K562 (cell line): ENCODE results near the gene MAGEB6. TPM values are rescaled to one million over a fixed set of nuclear protein-coding genes. Genes with fewer than 3 reads are reported as not detected.

Experiments
- ATAC-seq: fragments of 200-7000 bp; cut with Tn5 transposase; 3 replicates; pipeline ENCODE4 v1.9.1; 2020; ENCODE audit warnings: moderate library complexity
- BruUV-seq: library from RNA; stranded (reverse); fragments of 400-500 nt; replicated peaks from 2 replicates; lab custom pipeline; 2021; lab: Mats Ljungman, UMichigan
- CTCF ChIA-PET: fragments of 300-600 bp; formaldehyde crosslinking; extraction: SDS; loops from one replicate; lab custom pipeline; 2021; ENCODE audit warnings: low intra/inter-chr PET ratio; lab: Yijun Ruan, JAX
- POLR2A ChIA-PET: fragments of 300-600, 350-650 bp; sonication (Branson Sonifier 250); formaldehyde crosslinking; extraction: SDS; loops from one replicate; lab custom pipeline; 2021; ENCODE audit warnings: antibody characterized with exemption, inconsistent platforms; lab: Yijun Ruan, JAX
- DNase-seq, 4 experiments: peaks; one replicate each; pipeline versions ENCODE4 v3.0.0 to v3.0.0-alpha.2; 2011 to 2018; ENCODE audit warnings: low spot score in 3 of 4, mixed read lengths in 3 of 4; ENCODE audit errors: extremely low read depth in 1 of 4
- FAIRE-seq: peaks from 2 replicates; lab custom pipeline; 2011; peaks lifted over from hg19 to GRCh38; lab: Jason Lieb, UNC
- H2AFZ ChIP-seq: 2 replicates; pipeline ENCODE4 v1.6.0; 2011; ENCODE audit warnings: low read depth, low read length, control low read depth, inconsistent platforms
- H3K27ac ChIP-seq: fragments of 200-600 bp; 3 replicates; pipeline ENCODE4 v1.8.0; 2011; ENCODE audit warnings: low read depth, mild to moderate bottlenecking, control low read depth, inconsistent platforms, low read length, moderate library complexity, mixed read lengths; ENCODE audit errors: extremely low read depth
- H3K27me3 ChIP-seq, 2 experiments: fragments of 300-600 bp in 1 of 2; 2 replicates in 1 of 2; 3 replicates in 1 of 2; pipeline versions ENCODE4 v1.6.0 to v1.8.0; 2011; ENCODE audit warnings: inconsistent platforms in 2 of 2, low read length in 2 of 2, mild to moderate bottlenecking in 1 of 2, mixed read lengths in 1 of 2, moderate library complexity in 1 of 2; ENCODE audit not compliant: control insufficient read depth in 2 of 2, insufficient read depth in 2 of 2
- H3K36me3 ChIP-seq: fragments of 300-600 bp; 3 replicates; pipeline ENCODE4 v1.8.0; 2011; ENCODE audit warnings: mild to moderate bottlenecking, low read length, inconsistent platforms; ENCODE audit not compliant: control insufficient read depth, insufficient read depth
- H3K4me1 ChIP-seq, 2 experiments: fragments of 200-600 bp in 1 of 2; replicated peaks in 1 of 2; 2 replicates in 1 of 2; 3 replicates in 1 of 2; pipeline versions ENCODE4 v1.5.1 to v1.8.0; 2011; ENCODE audit warnings: inconsistent platforms in 2 of 2, low read length in 2 of 2, mild to moderate bottlenecking in 1 of 2, mixed read lengths in 1 of 2, moderate library complexity in 1 of 2; ENCODE audit not compliant: control insufficient read depth in 2 of 2, insufficient read depth in 2 of 2
- H3K4me2 ChIP-seq: 2 replicates; pipeline ENCODE4 v1.6.1; 2011; ENCODE audit warnings: low read length, control low read depth, inconsistent platforms, mixed read lengths; ENCODE audit not compliant: insufficient read depth
- H3K4me3 ChIP-seq: fragments of 200-600 bp; sonication (generic), shearing (Covaris generic); 2 replicates; pipeline ENCODE4 v1.5.1; 2016; ENCODE audit warnings: control low read depth, inconsistent platforms
- H3K79me2 ChIP-seq: fragments of 200-600 bp; 3 replicates; pipeline ENCODE4 v1.8.0; 2011; ENCODE audit warnings: low read length, inconsistent platforms; ENCODE audit not compliant: control insufficient read depth, insufficient read depth
- H3K9ac ChIP-seq, 2 experiments: 2 replicates each; pipeline versions ENCODE4 v1.6.0 to v1.6.1; 2011; ENCODE audit warnings: low read depth in 2 of 2, low read length in 2 of 2, control low read depth in 1 of 2, inconsistent platforms in 1 of 2, mild to moderate bottlenecking in 1 of 2, mixed read lengths in 1 of 2; ENCODE audit not compliant: insufficient read depth in 1 of 2
- H3K9me1 ChIP-seq: one replicate; pipeline ENCODE4 v1.6.0; 2011; ENCODE audit warnings: inconsistent platforms, mild to moderate bottlenecking, low read length, moderate library complexity; ENCODE audit not compliant: control insufficient read depth, insufficient read depth
- H3K9me3 ChIP-seq: replicated peaks from 2 replicates; pipeline ENCODE4 v1.5.1; 2011; ENCODE audit warnings: low read depth, low read length, inconsistent platforms; ENCODE audit not compliant: control insufficient read depth, insufficient read depth
- H4K20me1 ChIP-seq: replicated peaks from 2 replicates; pipeline ENCODE4 v1.6.1; 2011; ENCODE audit warnings: low read length, inconsistent platforms, mixed read lengths; ENCODE audit not compliant: control insufficient read depth, insufficient read depth
- FOXP1 ChIP-seq: sonication (generic); formaldehyde crosslinking; IDR thresholded peaks from 2 replicates; pipeline ENCODE4 v1.8.0; 2022; ENCODE audit warnings: mild to moderate bottlenecking, missing genetic modification reagents
- NFATC3 ChIP-seq: fragments of 450-650 bp; IDR thresholded peaks from 2 replicates; pipeline ENCODE4 v1.6.1; 2017; ENCODE audit warnings: mild to moderate bottlenecking
- ZC3H4 ChIP-seq: sonication (generic); formaldehyde crosslinking; IDR thresholded peaks from 2 replicates; pipeline ENCODE4 v1.9.0; 2021; ENCODE audit warnings: missing genetic modification reagents, borderline replicate concordance
- ZNF3 ChIP-seq: fragments of 250-450 bp; sonication (Bioruptor Pico); IDR thresholded peaks from 2 replicates; pipeline ENCODE4 v1.5.0; 2021; ENCODE audit warnings: mild to moderate bottlenecking, moderate library complexity
- ZNF77 ChIP-seq: fragments of 250-450 bp; sonication (Bioruptor Pico); IDR thresholded peaks from 2 replicates; pipeline ENCODE4 v1.5.0; 2020
- WGBS: fragments of 100-300 bp; shearing (Covaris generic); methylation state at CpG from one replicate; pipeline ENCODE4 v1.1.6; 2016; ENCODE audit warnings: low coverage, mixed read lengths; ENCODE audit not compliant: insufficient coverage; ENCODE audit errors: missing lambda C conversion rate; 5-methylcytosine and 5-hydroxymethylcytosine counted together
- in situ Hi-C: fragments of 300-500 bp; cut with MboI; formaldehyde crosslinking; loops from 4 replicates; pipeline ENCODE4 v1.15.0; 2018; ENCODE audit warnings: inconsistent platforms, mixed read lengths
- intact Hi-C: fragments of 100-400 bp; cut with micrococcal nuclease; formaldehyde crosslinking; loops from 2 replicates; pipeline ENCODE4 v1.14.2; 2022
- polyA plus RNA-seq, 8 experiments: library from polyadenylated mRNA; depleted of rRNA in 4 of 8; stranded (reverse) in 5 of 8; unstranded in 3 of 8; fragments of >200 nt; fragmentation: Nextera tagmentation in 2 of 8; fragmentation: Illumina TruSeq in 1 of 8; extraction: Ambion mirVana in 2 of 8; extraction: Trizol in 1 of 8; gene quantifications; 2 replicates each; pipeline versions ENCODE4 v1.2.1 to v1.2.3, GENCODE V29; 2011 to 2014; ENCODE audit warnings: inconsistent platforms in 1 of 8, missing spikeins in 1 of 8
- total RNA-seq, 7 experiments: library from RNA; depleted of rRNA in 6 of 7; stranded (reverse); fragments of >200 nt in 6 of 7; fragmentation: Illumina TruSeq in 2 of 7; extraction: Trizol in 2 of 7; gene quantifications; 2 replicates each; pipeline versions ENCODE4 v1.2.1 to v1.2.3, GENCODE V29; 2011 to 2021; ENCODE audit warnings: low replicate concordance in 1 of 7
- TF ChIP-seq, protein P1 (sequence below): fragments of 250-450 bp; sonication (Bioruptor Pico); IDR thresholded peaks from 2 replicates; pipeline ENCODE4 v1.8.0; 2022; ENCODE audit warnings: moderate library complexity, mild to moderate bottlenecking, inconsistent platforms

Gene MAGEB6
- total and polyA plus RNA-seq, 9 of the 15 experiments (the other 6 are each of a cell fraction or from before 2014, with no cell fraction given), result 0.07 to 0.18 (median 0.11) TPM; not detected in 3

DNA sequence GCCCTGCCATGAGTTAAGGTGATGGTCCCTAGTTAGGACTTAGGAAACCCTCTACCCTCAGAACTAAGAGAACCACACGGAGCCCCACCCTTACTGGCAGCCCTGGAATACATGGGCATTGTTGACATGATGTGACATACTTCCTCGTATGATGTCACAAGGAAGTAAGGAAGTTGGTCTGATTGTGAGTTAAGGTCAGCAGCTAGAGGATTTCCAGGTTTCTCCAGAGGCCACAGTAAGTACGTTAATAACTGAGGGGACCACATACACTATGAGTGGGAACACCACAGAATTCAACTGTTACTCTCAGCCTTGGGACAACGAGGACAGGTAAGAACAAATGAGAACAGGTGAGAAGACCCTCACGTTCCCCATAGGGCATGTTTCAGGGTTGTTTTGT, 23.6 kb downstream of the MAGEB6 start, which contains the start of gene MAGEB5:
MAGEB5 (plus strand) TSS at position 301 of the 400 bp plus-strand sequence. CDS start 1,133 bp downstream, outside the sequence.
- no peak for FAIRE-seq
- DNase-seq, result no peak
- CTCF ChIA-PET, result no interaction called here
- Histone ChIP-seq H3K27me3 (no peaks in the 10 kb centered on the region), H3K4me1 (no peaks in the 10 kb centered on the region), H3K27ac (no peak within 1 kb of the TSS), H3K4me2 (no peak within 1 kb of the TSS), H2AFZ (no peak within 1 kb of the TSS), H3K79me2 (no peaks in the 10 kb centered on the region), H3K9me3 (no peaks in the 10 kb centered on the region), H3K4me3 (no peak within 1 kb of the TSS), H4K20me1 (no peaks in the 10 kb centered on the region), H3K9me1 (no peaks in the 10 kb centered on the region), H3K9ac (no peak within 1 kb of the TSS), H3K36me3 (no peaks in the 10 kb centered on the region)
- TF ChIP-seq NFATC3 (no peak), ZNF3 (CRISPR knock-in tag) (no peak), FOXP1 (CRISPR knock-in tag) (no peak), ZC3H4 (CRISPR knock-in tag) (no peak), ZNF77 (no peak)
- TF ChIP-seq, protein P1, sequence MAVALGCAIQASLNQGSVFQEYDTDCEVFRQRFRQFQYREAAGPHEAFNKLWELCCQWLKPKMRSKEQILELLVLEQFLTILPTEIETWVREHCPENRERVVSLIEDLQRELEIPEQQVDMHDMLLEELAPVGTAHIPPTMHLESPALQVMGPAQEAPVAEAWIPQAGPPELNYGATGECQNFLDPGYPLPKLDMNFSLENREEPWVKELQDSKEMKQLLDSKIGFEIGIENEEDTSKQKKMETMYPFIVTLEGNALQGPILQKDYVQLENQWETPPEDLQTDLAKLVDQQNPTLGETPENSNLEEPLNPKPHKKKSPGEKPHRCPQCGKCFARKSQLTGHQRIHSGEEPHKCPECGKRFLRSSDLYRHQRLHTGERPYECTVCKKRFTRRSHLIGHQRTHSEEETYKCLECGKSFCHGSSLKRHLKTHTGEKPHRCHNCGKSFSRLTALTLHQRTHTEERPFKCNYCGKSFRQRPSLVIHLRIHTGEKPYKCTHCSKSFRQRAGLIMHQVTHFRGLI (CRISPR knock-in tag), result no peak
- POLR2A ChIA-PET, result no interaction called here
- in situ Hi-C loops, result no loop called here
- no TSS peak for BruUV-seq
- ATAC-seq, result no peak
- 0% methylated on average over 4 of the region's 5 CpGs for WGBS
- intact Hi-C loops, result no loop called here
